Measurements from ENCODE around the gene UNC5B.

DNA sequence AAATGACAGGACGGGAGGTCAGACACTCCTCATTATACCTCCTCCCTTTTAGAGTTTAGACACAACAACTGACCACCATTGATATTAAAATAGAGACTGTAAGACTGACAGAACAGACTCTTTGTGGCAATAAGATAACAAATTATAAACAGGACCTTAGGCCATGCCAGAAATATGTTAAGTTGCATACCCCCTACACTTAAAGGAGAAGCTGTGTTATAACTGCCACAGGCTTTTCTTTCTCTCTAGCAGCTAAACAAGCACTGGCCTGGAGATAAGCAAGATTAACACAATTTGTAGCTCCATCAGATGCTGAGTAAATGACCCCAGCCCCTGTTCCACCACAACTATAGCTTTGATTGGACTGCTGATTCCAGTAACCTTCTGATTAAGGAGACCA is 10.5 kb upstream of the UNC5B start:
- TF ChIP-seq, protein P1, sequence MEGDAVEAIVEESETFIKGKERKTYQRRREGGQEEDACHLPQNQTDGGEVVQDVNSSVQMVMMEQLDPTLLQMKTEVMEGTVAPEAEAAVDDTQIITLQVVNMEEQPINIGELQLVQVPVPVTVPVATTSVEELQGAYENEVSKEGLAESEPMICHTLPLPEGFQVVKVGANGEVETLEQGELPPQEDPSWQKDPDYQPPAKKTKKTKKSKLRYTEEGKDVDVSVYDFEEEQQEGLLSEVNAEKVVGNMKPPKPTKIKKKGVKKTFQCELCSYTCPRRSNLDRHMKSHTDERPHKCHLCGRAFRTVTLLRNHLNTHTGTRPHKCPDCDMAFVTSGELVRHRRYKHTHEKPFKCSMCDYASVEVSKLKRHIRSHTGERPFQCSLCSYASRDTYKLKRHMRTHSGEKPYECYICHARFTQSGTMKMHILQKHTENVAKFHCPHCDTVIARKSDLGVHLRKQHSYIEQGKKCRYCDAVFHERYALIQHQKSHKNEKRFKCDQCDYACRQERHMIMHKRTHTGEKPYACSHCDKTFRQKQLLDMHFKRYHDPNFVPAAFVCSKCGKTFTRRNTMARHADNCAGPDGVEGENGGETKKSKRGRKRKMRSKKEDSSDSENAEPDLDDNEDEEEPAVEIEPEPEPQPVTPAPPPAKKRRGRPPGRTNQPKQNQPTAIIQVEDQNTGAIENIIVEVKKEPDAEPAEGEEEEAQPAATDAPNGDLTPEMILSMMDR (IDR thresholded peaks at IDR 0.05) = no peak
- TF ChIP-seq POLR2AphosphoS5 (IDR thresholded peaks at IDR 0.05) = no peak
- no peak for TF ChIP-seq POLR2A (IDR thresholded peaks at IDR 0.05)
- TF ChIP-seq EP300 (IDR thresholded peaks at IDR 0.05) = no peak

Measured in sigmoid colon (tissue), 4 donors.